Common myeloid progenitor, CD34-positive (primary cell): ENCODE measurements around the gene ZNF775.

ENCODE experiments used
- CTCF ChIA-PET: fragments of 350-600 bp; sonication (Branson Sonifier 250); formaldehyde crosslinking; loops from one replicate; lab custom pipeline; 2021; ENCODE audit warnings: antibody characterized with exemption; lab: Charles Lee
- POLR2A ChIA-PET: fragments of 350-600 bp; sonication (Branson Sonifier 250); formaldehyde crosslinking; loops from one replicate; lab custom pipeline; 2021; ENCODE audit warnings: antibody characterized with exemption; lab: Charles Lee
- DNase-seq, 3 donors: peaks; one replicate each; pipeline versions ENCODE4 v3.0.0 to v3.0.0-alpha.2; 2013
- H3K27ac ChIP-seq, 2 experiments: 1 replicate in 1 of 2; 2 replicates in 1 of 2; pipeline ENCODE4 v1.7.0; 2013; ENCODE audit warnings: inconsistent platforms in 2 of 2, low read length in 2 of 2, mild to moderate bottlenecking in 2 of 2, low read depth in 1 of 2, moderate library complexity in 1 of 2; ENCODE audit not compliant: severe bottlenecking in 2 of 2, insufficient read depth in 1 of 2, poor library complexity in 1 of 2
- H3K27me3 ChIP-seq, 5 experiments: replicated peaks in 2 of 5; 1 replicate in 3 of 5; 2 replicates in 2 of 5; pipeline versions ENCODE4 v1.6.1 to v1.7.0; 2013; ENCODE audit warnings: low read length in 4 of 5, mild to moderate bottlenecking in 2 of 5, moderate library complexity in 2 of 5, inconsistent platforms in 1 of 5; ENCODE audit not compliant: insufficient read depth in 5 of 5, control insufficient read depth in 4 of 5
- H3K36me3 ChIP-seq, 4 experiments: 1 replicate in 2 of 4; 2 replicates in 2 of 4; pipeline versions ENCODE4 v1.6.1 to v1.7.0; 2013; ENCODE audit warnings: low read length in 3 of 4, control low read depth in 1 of 4, mild to moderate bottlenecking in 1 of 4; ENCODE audit not compliant: control insufficient read depth in 4 of 4, insufficient read depth in 4 of 4
- H3K4me1 ChIP-seq, 4 experiments: 1 replicate in 3 of 4; 2 replicates in 1 of 4; pipeline versions ENCODE4 v1.6.1 to v1.7.1; 2013; ENCODE audit warnings: low read length in 3 of 4, mild to moderate bottlenecking in 3 of 4, control low read depth in 1 of 4, inconsistent platforms in 1 of 4, moderate library complexity in 1 of 4; ENCODE audit not compliant: control insufficient read depth in 4 of 4, insufficient read depth in 4 of 4; ENCODE audit errors: control extremely low read depth in 1 of 4
- H3K4me3 ChIP-seq, 7 experiments: 1 replicate in 4 of 7; 2 replicates in 3 of 7; pipeline versions ENCODE4 v1.5.1 to v1.7.0; 2013; ENCODE audit warnings: mild to moderate bottlenecking in 7 of 7, low read length in 6 of 7, moderate library complexity in 6 of 7, inconsistent platforms in 2 of 7, low read depth in 2 of 7, control low read depth in 1 of 7; ENCODE audit not compliant: insufficient read depth in 4 of 7, control insufficient read depth in 1 of 7; ENCODE audit errors: extremely low read depth in 1 of 7
- H3K9me3 ChIP-seq, 5 experiments: 1 replicate in 4 of 5; 2 replicates in 1 of 5; pipeline versions ENCODE4 v1.6.1 to v1.7.1; 2013; ENCODE audit warnings: low read length in 4 of 5, mild to moderate bottlenecking in 2 of 5, inconsistent platforms in 1 of 5, low read depth in 1 of 5, moderate library complexity in 1 of 5; ENCODE audit not compliant: control insufficient read depth in 4 of 5, insufficient read depth in 2 of 5; ENCODE audit errors: control extremely low read depth in 1 of 5
- WGBS: methylation state at CpG from one replicate; pipeline ENCODE4 v1.1.5; 2013; ENCODE audit not compliant: insufficient coverage; 5-methylcytosine and 5-hydroxymethylcytosine counted together

The ZNF775 gene

GRCh38 chr7:150367677-150368095 lies 11.4 kb upstream of the ZNF775 start:
- Histone ChIP-seq H3K9me3 (no peaks in the 10 kb centered on the region), H3K27ac (peak overlapping the region; percentile 96 to 97)

DNA sequence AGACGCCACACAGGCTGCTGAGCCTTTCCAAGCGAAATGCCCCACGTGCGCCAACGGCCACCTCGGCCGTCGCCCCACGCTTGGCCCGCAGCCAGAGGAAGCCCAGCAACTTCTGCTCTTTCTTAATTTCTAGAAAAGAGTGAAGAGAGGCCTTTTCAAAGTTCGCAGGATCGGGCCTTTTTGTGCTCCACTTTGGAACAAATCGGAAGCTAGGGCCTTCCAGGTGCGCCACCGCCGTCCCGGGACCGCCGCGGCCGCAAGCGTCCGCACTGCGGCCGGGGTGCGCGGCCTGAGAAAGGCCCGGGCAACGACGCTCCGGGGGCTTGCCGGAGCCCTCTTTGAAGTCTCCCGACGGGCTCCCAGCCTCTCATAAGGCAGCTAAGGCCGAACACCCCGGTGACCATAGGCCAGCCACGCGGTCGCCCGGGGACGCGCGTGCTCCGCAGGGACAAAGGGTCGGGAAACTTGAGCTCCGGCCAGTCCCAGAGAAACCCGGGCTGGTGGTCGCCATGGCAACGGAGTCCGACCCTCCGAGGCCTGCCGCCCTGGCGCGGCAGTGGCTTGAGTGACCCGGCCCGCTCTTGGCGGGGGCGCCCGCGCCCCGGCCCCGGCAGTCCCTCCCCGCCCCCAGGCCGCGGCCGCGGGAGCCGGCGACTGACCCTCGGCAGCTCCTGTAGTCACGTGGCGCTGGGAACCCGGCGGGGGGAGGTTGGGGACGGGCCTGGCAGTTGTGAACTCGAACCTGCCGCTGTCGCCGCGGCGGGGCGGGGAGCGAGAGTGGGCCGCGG lies 10.8 kb upstream of the ZNF775 start, which contains the start of gene REPIN1:
REPIN1 (plus strand) TSS at position 727 of the 788 bp plus-strand sequence. CDS start 890 bp downstream, outside the sequence.
- WGBS = under 1% methylated on average over 77 of the region's 85 CpGs
- ChIA-PET CTCF (interaction anchor here (0.9 to 4.4 kb wide), 2 partner anchors 10 to 11 kb away, joined by 4 to 27 read pairs; no protein-coding TSS in a partner anchor), POLR2A (interaction anchor here (1.6 to 2.8 kb wide), 3 partner anchors 10 to 36 kb away, joined by 3 to 13 read pairs (median 11); partner anchors contain the start of gene ZNF775)
- no peaks in the 10 kb centered on the region for H3K9me3 ChIP-seq
- peak; percentile 90 to 97 (median 96) for DNase-seq
- peak within 1 kb of the TSS; percentile 96 to 97 for H3K27ac ChIP-seq
- no peaks in the 10 kb centered on the region for H3K27me3 ChIP-seq
- peaks cover 39 to 78% (median 76%) of the 10 kb centered on the region in 4 experiments for H3K4me1 ChIP-seq
- peaks cover 3 to 37% (median 21%) of the 10 kb centered on the region in 4 experiments for H3K36me3 ChIP-seq
- peak within 1 kb of the TSS; percentile 57 to 96 (median 83) for H3K4me3 ChIP-seq

More at GRCh38 chr7:150367677-150368095, 11.4 kb upstream of the ZNF775 start:
- Histone ChIP-seq H3K4me1 (peaks cover 42 to 78% (median 76%) of the 10 kb centered on the region in 4 experiments), H3K4me3 (peak overlapping the region in 4 of 7 experiments; percentile 83 to 96 (median 85)), H3K36me3 (peaks cover under 1 to 31% (median 17%) of the 10 kb centered on the region in 4 experiments), H3K27me3 (no peaks in the 10 kb centered on the region)
- POLR2A ChIA-PET = interaction anchor here (1.6 to 2.8 kb wide), 3 partner anchors 11 to 37 kb away, joined by 3 to 13 read pairs (median 12); partner anchors contain the start of gene ZNF775
- 30% methylated on average over 4 of the region's 8 CpGs for WGBS
- no peak for DNase-seq
- CTCF ChIA-PET = interaction anchor here (1.3 to 4.4 kb wide), 2 partner anchors 11 to 21 kb away, joined by 3 to 27 read pairs; no protein-coding TSS in a partner anchor

DNA sequence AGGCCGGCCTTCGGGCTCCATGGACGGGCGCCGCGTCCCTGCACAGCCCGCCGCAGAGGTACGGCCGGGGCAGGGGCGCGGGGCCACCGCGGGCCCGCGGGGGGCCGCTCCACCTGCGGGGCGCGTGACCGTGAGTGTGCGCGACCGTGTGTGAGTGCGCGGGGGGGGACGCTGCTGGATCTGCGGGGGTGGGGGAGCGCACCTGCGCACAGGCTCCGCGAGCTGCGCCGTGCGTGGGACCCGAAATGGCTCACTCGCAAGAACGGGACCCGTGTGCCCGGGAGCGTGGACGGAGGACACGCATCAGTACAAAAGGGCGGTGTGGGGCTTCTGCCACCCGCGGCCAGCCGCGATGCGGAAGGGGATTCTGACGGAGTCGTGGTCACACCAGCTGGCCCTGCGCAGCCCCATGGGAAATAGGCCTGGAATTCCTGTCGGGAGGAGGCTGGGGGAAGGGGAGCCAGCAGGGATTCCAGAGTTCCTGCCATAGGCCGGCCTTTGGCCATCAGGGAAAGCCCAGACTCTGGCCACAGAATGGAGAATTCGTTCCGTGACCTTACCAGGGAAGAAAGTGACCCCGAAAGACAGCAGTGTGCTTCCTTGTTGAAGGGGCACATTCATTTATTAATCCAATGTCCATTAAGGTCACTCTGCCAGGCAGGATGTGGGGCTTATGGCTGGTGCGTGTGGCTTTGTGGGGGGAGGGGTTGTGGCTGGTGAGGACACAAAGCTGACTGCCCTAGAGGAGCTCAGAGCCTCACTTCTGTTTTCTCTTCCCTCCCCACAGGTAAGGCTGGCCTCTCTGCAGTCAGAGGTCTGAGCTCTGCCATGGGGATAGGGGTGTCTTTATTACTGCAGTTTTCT lies 10.0 kb upstream of the ZNF775 start:
- H3K4me1 ChIP-seq = peaks cover 31 to 76% (median 73%) of the 10 kb centered on the region in 4 experiments

DNA sequence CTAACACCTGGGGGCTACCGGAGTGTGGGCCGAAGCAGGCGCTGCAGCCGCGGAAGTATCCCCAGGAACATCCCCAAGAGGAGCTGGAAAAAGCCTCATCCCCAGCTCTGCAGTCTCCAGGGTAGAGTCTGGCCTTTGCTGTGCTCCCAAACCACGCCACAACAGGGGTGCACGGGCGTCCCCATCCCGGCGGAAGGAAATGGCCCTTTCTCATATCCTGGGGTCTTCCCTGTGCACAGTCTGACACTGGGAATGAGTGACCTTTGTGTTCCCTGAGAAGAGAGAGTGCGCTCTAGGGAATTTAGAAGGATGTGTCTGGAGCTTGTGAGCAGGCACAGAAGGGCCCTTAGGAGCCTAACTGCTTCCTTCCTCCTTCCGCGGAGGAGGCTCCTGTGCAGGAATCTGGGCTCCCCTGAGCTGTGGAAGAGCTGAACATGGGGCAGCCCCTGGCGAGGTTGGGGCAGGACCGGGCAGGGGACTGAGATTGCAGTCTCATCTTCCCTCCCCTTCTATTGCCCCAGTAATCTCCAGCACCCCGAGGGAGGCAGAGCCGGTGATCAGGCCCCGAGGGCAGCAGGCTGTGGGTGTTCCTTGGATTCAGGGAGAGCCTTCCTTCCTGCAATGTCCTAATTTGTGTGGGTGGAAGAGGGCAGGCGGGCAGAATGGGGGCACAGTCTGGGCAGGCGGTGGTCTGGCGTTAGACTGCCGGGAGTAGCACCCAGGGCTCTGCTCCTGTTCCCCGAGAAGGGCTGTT lies 9.2 kb upstream of the ZNF775 start:
- no peaks in the 10 kb centered on the region for H3K9me3 ChIP-seq
- CTCF ChIA-PET = interaction anchor here (0.7 to 2.6 kb wide), 10 partner anchors 8 to 79 kb away, joined by 3 to 22 read pairs (median 4); a partner anchor contains a TSS
- H3K4me1 ChIP-seq = peaks cover 23 to 68% (median 66%) of the 10 kb centered on the region in 4 experiments
- no peak for DNase-seq
- 35% methylated on average over 18 of the region's 23 CpGs for WGBS
- no peaks in the 10 kb centered on the region for H3K27me3 ChIP-seq
- peak overlapping the region; percentile 96 to 97 for H3K27ac ChIP-seq
- H3K36me3 ChIP-seq = peaks cover 5 to 51% (median 32%) of the 10 kb centered on the region in 4 experiments
- peak overlapping the region; percentile 57 to 96 (median 83) for H3K4me3 ChIP-seq
- POLR2A ChIA-PET = interaction anchor here (1.1 to 2.8 kb wide), 4 partner anchors 8 to 54 kb away, joined by 4 to 13 read pairs (median 8); partner anchors contain the start of gene ZNF775

More for the DNA sequence above, 10.0 kb upstream of the ZNF775 start:
- H3K9me3 ChIP-seq = no peaks in the 10 kb centered on the region
- peak in 2 of 3 donors; percentile 52 to 61 for DNase-seq
- CTCF ChIA-PET = interaction anchor here (0.7 to 4.4 kb wide), 10 partner anchors 9 to 79 kb away, joined by 3 to 27 read pairs (median 4); a partner anchor contains a TSS
- H3K27me3 ChIP-seq = no peaks in the 10 kb centered on the region
- peak overlapping the region; percentile 96 to 97 for H3K27ac ChIP-seq
- POLR2A ChIA-PET = interaction anchor here (1.1 to 2.8 kb wide), 5 partner anchors 9 to 53 kb away, joined by 3 to 13 read pairs (median 4); partner anchors contain the start of gene ZNF775
- peaks cover 3 to 45% (median 28%) of the 10 kb centered on the region in 4 experiments for H3K36me3 ChIP-seq
- H3K4me3 ChIP-seq = peak overlapping the region; percentile 57 to 96 (median 83)
- WGBS = under 1% methylated on average over 57 of the region's 58 CpGs

DNA sequence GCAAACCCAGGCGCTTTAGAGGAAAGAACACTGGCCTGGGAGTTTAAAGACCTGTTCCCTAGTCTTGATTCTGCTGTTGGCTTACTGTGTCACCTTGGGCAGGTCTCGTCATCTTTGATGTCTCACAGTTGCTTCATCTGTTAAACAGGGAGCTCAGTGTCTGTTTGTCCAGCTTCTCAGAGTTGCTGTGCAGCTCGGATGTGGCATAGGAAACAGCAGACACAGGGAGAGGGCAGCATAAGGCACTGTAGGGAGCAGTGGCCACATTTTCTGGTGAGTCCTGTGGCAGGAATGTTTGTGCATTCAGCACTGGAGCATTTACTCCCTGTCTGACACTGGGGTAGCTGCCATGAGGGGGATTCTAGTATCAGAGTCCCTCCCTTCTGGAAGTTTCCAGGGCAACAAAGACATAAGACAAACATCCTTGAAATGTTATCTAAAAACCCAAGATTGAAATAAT lies 8.5 kb upstream of the ZNF775 start:
- DNase-seq = peak in 1 of 3 donors; percentile 35
- peak overlapping the region in 1 of 2 experiments; percentile 21 for H3K27ac ChIP-seq
- CTCF ChIA-PET = interaction anchor here (0.9 to 2.6 kb wide), 8 partner anchors 8 to 78 kb away, joined by 3 to 22 read pairs (median 4); a partner anchor contains a TSS
- H3K27me3 ChIP-seq = no peaks in the 10 kb centered on the region
- H3K9me3 ChIP-seq = no peaks in the 10 kb centered on the region
- H3K4me1 ChIP-seq = peaks cover 16 to 62% (median 60%) of the 10 kb centered on the region in 4 experiments
- WGBS = 91% methylated on average over 3 of the region's 3 CpGs
- H3K4me3 ChIP-seq = peak overlapping the region in 6 of 7 experiments; percentile 71 to 96 (median 84)
- H3K36me3 ChIP-seq = peaks cover 5 to 51% (median 34%) of the 10 kb centered on the region in 4 experiments
- POLR2A ChIA-PET = interaction anchor here (2.4 kb wide), 1 partner anchor 13 kb away, joined by 11 read pairs; no protein-coding TSS in a partner anchor
